Panc1 (cell line): ENCODE results near the gene ASCC1.

Source experiments
- POLR2AphosphoS5 ChIP-seq: IDR thresholded peaks from 2 replicates; pipeline ENCODE4 v1.6.1; 2012; ENCODE audit warnings: mild to moderate bottlenecking, low read depth, low read length, moderate library complexity
- SIN3A ChIP-seq: IDR thresholded peaks from 2 replicates; pipeline ENCODE4 v1.6.1; 2012; ENCODE audit warnings: low read depth, mild to moderate bottlenecking, low read length, moderate library complexity, borderline replicate concordance; ENCODE audit not compliant: insufficient read depth
- TF ChIP-seq, protein P1 (sequence below): fragments of 450-650 bp; IDR thresholded peaks from 2 replicates; pipeline ENCODE4 v1.5.1; 2017; ENCODE audit warnings: mild to moderate bottlenecking

DNA sequence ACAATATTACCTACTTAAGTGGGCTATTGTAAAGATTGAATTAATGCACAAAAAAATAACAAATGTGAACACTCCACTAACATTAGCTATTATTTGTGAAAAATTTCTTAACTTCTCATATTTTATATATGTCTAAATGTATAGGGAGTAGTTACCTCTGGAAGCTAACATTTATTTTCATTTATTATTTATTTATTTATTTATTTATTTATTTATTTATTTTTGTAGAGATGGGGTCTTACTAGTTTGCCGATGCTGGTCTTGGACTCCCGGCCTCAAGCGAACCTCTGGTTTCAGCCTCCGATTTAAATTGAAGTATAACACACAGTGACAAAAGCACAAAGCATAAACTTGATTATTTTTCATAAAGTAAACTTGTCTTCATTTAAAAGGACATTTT lies 122.6 kb downstream of the ASCC1 start:
- TF ChIP-seq, protein P1, sequence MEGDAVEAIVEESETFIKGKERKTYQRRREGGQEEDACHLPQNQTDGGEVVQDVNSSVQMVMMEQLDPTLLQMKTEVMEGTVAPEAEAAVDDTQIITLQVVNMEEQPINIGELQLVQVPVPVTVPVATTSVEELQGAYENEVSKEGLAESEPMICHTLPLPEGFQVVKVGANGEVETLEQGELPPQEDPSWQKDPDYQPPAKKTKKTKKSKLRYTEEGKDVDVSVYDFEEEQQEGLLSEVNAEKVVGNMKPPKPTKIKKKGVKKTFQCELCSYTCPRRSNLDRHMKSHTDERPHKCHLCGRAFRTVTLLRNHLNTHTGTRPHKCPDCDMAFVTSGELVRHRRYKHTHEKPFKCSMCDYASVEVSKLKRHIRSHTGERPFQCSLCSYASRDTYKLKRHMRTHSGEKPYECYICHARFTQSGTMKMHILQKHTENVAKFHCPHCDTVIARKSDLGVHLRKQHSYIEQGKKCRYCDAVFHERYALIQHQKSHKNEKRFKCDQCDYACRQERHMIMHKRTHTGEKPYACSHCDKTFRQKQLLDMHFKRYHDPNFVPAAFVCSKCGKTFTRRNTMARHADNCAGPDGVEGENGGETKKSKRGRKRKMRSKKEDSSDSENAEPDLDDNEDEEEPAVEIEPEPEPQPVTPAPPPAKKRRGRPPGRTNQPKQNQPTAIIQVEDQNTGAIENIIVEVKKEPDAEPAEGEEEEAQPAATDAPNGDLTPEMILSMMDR: no peak
- no peak for TF ChIP-seq POLR2AphosphoS5
- TF ChIP-seq SIN3A: no peak
